Measurements from ENCODE around the gene FERMT3.
A peak's percentile ranks its signal among the peaks of the same experiment; 100 is the strongest.
"Not testable (repeated sequence)": the region's sequence is repeated elsewhere in the genome, so short reads cannot be mapped to it uniquely, and the experiment has no call there.

FERMT3 gene

GRCh38 chr11:64235437-64236161 lies 29.1 kb downstream of the FERMT3 start:
- no peak for DNase-seq

- DNase-seq: no peak
Measured at GRCh38 chr11:64237484-64237951, 31.0 kb downstream of the FERMT3 start.

DNA sequence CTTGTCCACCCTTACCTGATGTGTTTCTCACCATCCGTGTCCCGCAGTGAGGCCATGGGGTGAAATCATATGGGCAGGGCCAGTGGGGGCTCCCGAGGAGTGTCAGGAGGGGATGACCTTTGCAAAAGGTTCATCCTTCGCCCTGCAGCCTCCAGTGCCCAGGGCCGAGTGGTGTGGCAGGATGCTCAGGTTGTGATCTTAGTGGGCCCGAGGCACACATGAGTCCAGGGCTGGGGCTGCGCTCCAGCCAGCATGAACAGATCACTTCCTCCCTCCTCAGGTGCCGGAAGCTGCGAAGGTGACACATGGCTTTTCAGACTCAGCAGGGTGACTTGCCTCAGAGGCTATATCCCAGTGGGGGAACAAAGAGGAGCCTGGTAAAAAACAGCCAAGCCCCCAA lies 31.6 kb downstream of the FERMT3 start:
- DNase-seq: no peak

DNA sequence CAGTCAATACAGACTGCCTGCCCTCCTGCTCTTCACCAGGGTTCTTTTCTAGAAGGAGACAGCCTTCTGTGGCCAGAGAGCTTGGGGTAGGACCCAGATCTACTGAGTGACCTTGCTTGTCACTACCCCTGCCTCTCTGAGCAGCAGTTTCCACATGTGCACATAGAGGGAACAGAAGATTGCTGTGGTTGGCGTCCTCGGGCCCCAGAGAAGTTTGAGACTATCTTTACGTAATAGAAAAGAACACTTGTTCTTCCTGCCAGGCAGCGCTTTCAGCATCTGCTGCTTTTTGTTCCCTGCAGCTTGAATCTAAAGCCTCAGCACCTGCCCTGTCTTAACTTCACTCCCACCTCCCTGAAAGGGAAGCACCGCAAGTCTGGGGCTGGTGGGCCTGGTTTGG lies 32.5 kb downstream of the FERMT3 start:
- no peak for DNase-seq

DNA sequence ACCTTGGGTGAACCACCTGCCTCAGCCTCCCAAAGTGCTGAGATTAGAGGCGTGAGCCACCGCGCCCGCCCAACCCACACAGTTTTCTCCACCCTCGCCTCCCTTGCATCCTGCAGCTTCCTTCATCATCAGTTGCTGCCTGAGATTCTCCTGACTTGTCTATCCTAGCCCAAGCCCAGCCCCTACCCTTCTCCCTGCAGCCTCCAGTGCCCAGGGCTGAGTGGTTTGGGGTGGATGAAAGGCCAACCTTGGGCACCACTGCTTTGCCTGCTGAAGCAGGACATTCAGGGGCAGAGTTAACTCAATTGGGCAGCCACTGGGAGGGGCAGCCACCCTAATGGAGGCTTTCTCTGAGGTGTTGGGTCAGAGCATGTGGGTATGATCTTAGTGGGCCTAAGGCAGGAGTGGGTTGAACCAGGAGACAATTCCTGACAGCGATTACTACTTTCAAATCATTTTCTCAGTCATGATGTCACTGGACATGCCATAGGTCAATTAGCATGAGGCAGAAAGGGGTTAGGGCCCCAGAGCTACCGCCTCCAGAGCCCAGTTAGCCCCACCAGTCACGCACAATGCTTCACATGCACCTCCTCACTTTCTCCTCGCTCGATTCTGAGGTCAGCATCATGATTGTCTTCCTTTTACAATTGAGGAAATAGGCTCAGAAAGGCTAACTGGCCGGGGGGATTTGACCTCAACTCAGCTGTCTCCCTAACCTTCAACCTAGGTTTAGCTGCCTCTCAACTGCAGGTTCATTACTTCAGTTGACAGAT lies 33.3 kb downstream of the FERMT3 start:
- DNase-seq: no peak

- peak; percentile 97 to 98 (median 97) for DNase-seq
Measured at GRCh38 chr11:64240435-64241240, 34.1 kb downstream of the FERMT3 start, which contains the start of gene FKBP2. FKBP2 (plus strand) TSS chr11:64241095; CDS start chr11:64242388, 1,293 bp downstream.

GRCh38 chr11:64241241-64241490 lies 34.6 kb downstream of the FERMT3 start:
- peak; percentile 99 to 100 (median 99) for DNase-seq

DNA sequence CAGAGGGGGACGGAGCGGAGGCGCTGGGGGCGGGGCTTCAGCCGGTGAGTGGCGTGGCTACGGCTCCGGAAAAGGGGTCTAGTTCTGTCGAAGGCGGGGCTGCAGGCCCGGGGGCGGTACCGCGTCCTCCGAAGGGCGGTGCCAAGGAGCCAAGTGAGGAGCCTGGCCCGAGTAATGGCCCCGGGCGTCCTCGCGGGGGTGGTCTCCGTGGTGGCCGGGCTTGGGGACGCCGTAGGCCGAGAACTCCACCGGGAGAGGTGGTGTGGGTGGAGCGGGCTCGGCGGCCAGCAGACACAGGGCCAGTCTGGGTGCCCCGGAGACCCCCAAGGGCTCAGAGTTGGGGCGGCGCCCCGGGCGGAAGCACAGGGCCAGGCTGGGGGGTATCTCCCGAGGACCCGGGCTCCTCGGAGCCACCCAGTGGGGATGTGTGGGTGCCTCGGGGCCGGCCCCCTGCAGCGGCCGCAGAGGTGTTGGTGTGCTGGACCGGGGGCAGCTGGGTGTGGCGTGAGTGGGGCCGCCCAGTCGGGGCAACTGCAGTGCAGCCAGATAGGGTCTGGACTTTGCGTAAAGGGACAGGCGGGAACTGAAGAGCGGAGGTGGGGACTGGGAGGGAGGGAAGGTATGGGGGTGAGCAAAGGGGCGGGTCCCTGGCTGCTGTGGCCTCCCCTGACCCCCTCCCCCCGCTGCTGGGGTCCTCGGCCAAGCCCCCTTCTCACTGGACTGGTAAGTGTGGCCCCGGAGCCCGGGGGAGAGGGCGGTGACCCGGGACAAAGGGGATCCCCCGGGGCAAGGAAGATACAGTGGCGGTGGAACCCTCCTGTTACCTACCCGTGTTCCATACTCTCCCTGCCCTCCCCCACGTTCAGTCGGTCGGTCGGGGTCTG lies 35.2 kb downstream of the FERMT3 start:
- peak in 2 of 6 experiments; percentile 12 to 40 for DNase-seq

DNA sequence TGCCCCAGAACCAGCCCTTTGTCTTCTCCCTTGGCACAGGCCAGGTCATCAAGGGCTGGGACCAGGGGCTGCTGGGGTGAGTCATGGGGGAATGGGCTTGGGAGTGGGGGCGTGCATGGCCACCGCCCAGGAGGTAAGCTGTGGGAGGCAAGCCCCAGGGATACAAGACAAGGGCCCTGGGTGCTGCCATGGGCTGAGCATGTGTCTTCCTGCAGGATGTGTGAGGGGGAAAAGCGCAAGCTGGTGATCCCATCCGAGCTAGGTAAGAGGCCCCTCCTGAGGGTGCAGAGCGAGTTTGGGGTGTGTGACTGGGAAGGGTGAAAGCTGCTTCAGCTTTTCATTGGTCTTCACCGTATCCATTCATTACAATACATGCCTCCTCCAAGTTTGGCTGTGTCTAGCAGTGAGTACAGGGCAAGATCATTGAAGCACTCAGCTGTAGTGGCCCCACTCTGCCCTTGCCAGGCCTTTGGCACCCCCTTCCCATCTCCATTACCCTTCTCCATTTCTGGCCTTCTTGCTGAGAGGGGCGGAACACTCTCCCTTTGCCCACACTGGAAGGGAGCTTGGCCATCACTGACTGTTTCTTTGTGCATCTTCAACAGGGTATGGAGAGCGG lies 36.8 kb downstream of the FERMT3 start:
- no peak for DNase-seq

- DNase-seq: no peak
Measured at GRCh38 chr11:64244107-64244506, 37.6 kb downstream of the FERMT3 start.

DNA sequence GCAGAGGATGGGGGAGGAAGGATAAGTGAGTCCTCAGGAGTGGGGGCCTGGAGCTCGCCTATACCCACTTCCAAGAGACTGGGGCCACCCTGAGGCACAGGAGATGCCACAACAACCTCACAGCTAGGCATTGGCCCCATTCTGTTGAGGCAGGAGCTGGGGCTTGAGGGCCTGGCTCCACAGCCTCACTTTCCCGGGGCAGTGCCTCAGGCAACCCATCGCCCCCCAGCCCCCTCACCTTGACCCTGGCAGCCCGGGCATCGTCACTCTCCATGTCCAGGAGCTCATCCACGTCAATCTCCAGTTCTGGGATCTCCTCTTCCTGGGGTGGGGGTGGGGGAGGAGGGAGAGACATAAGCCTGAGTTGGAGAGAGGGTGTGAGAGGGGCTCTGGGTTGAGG lies 38.4 kb downstream of the FERMT3 start:
- no peak for DNase-seq

DNA sequence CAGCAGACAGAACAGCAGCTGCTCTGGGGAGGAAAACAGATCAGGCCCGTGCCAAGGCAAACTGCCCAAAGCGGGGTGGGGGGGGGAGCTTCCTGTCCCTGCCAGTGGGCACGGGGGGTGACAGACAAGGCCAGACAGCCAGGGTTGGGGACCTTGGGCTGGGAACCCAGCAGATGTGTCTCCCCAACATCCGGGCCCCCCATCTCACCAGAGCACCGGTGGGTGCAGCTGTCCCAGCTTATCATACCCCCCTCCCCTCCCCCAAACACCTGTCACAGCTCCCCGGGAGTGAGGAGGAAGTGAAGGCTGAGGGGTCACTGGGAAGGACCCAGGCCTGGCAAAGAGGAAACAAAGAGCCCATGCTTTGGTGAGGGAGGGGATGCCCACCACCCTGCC lies 38.9 kb downstream of the FERMT3 start:
- peak in 2 of 6 experiments; percentile 23 to 41 for DNase-seq

DNA sequence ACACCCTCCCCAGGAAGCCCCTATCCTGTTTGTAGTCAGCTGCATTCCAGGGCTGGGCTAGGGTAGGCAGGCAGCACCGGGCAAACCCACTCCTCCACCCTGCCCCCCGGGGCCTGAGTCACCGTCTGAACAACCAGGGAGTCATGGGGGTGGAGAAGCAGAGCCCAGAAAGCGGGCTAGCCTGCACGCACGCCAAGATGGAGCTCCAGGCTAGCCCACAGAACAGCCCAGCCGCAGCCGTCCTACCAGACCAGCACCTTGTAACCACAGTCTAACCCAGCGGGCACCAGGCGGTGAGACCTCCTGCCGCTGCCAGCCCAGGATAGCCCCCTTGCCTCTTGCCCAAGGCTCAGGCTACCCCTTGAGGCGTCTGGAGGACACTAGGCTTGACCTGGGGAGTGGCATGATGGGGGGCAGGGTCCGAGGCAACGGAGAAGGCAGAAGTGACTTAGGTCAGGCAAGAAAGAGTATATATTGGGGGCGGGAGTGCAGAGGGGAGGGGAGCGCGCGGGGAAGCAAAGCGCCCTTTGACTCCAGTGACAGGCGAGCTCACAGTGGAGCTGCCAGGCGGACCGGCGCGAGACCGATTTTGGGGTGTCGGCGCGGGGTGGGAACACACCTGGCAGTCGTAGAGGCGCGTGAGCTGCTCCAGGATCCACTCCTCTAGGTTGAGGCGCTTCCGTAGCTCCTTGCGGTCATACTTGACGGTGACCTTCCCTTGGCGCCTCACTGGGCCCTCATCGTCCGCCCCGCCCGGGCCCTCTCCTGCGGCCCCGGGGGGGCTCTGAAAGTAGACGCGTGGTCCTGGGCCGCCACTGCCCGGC lies 39.5 kb downstream of the FERMT3 start:
- DNase-seq: peak in 3 of 6 experiments; percentile 35 to 58 (median 37)

DNA sequence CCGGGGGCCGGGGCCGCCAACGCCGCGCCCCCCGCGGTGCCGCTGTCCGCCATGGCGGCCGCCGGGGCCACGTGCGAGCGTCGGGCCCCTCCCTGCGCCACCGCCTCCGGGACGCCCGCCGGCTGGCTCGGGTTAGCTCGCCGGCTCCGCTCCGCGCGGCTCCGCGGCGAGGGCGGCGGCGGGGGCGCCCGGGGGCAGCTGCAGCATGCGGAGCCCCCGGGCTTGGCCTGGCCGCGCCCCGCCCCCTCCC lies 40.0 kb downstream of the FERMT3 start:
- not testable (repeated sequence) for DNase-seq

- DNase-seq: peak; percentile 48 to 75 (median 63)
Measured at GRCh38 chr11:64246871-64247728, 40.6 kb downstream of the FERMT3 start, which contains the start of gene PPP1R14B. PPP1R14B (minus strand) TSS chr11:64246943; CDS start chr11:64246673, 270 bp downstream.

DNA sequence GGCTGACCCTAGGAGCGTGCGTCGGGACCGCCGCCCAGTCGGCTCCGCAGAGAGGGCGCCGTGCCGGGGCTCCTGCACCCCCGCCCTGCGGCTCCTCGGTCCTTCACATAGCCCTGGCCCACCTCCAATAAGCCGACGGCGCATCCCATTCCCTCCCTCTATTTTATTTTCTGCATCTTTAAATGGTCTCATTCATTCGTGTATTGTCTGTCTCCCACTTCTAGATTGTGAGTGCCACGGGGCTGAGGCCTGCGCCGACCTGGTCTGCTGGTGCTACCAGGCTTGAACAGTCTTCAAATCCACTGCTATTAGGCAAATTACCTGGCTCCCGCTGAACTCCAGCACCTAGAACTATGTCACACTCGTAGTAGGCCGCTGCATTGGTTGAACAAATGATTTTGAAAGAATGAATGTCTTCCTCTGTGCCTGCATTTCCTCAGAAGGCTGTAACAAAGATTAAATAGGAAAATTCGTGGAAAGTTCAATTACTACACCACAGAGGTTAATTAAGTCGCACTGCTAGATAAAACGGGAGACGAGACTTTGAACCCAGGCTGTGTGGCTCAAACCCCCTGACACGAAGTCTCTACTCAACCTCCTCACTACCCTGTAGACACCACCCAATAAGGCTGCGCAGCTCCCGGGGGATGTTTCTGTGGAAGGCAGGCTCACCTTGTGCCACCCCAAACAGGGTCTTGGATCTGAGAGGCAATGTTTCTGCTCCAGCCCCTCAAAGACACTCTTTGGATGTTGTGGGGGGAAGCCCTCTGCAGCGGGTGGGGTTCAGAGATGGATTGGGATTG lies 41.4 kb downstream of the FERMT3 start:
- DNase-seq: no peak

GRCh38 chr11:64248578-64248977 lies 42.1 kb downstream of the FERMT3 start:
- DNase-seq: no peak

DNA sequence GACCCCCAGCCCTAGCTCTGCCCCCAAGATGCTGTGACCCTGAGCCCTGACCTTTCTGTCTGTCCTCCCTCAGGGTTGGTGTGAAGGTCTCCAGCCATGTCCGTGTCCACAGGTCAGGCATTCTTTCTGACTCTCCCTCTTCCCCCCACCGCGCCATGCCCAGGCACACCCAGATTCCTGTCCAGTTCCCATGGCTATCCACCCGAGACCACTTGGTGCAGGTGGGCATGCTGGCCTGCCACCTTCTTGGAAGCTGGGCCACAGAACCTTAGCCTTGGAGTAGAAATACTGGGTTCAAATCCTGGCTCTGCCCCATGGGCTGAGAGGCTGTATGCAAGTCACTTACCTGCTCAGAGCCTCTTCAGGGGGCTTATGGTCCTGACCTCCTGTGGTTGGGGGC lies 42.5 kb downstream of the FERMT3 start:
- no peak for DNase-seq
